ENCODE data around the gene EPHA10. TPM values are rescaled to one million over a fixed set of nuclear protein-coding genes. Genes with fewer than 3 reads are reported as not detected.

The EPHA10 gene
- total RNA-seq, 1 experiment from 2014 or later = 1.3 TPM

DNA sequence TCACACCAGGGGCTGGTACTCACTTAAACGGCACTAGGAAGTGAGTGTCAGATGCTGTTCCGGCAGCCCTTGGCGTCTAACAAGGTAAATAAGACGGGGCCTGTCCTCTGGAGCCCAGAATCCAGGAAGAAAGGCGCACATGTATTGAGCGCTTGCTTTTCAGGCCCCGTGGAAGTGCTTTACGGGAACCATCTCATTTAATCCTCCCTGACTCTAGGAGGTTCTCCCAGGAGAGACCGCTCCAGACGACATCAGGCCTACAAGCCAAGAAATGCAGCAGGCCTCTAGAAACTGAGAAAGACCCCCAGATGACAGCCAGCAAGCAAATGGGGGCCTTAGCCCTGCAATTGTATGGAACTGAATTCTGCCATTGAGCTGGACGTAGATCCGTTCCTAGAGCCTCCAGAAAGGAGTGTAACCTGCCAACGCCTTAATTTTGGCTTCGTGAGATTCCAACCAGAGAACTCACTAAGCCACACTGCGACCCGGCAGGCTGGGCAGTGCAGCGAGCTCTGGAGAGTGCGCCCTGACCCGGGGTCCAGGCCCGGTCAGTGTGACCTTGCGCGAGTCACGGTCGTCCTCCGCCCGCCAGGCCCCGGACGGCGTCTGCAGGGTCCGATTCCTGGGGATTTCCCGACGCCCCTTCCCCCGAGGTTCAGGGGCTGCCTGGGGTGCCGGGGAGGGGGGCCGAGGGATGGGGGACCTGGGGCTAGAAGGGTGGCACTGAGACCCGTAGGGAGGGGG, 28.2 kb upstream of the EPHA10 start:
- ATAC-seq (no peak), DNase-seq (ENCODE audit: low spot score) (peak; percentile 21)
- Mint-ChIP-seq H3K4me1 (peaks cover 12% of the 10 kb centered on the region), H3K27ac (no peak overlapping the region), H3K27me3 (ENCODE audit: low read depth) (peaks cover 63% of the 10 kb centered on the region), H3K36me3 (peaks cover 1% of the 10 kb centered on the region; the same call in 1 of the 2 replicates), H3K9me3 (no peaks in the 10 kb centered on the region), H3K4me3 (peak overlapping the region; percentile 61)
- CTCF ChIA-PET = interaction anchor here (0.5 to 1.4 kb wide), 3 partner anchors 27 to 190 kb away, joined by 3 to 4 read pairs (median 3); partner anchors contain the start of gene MTF1
- POLR2A ChIA-PET = no interaction called here
- TF ChIP-seq, protein P1, sequence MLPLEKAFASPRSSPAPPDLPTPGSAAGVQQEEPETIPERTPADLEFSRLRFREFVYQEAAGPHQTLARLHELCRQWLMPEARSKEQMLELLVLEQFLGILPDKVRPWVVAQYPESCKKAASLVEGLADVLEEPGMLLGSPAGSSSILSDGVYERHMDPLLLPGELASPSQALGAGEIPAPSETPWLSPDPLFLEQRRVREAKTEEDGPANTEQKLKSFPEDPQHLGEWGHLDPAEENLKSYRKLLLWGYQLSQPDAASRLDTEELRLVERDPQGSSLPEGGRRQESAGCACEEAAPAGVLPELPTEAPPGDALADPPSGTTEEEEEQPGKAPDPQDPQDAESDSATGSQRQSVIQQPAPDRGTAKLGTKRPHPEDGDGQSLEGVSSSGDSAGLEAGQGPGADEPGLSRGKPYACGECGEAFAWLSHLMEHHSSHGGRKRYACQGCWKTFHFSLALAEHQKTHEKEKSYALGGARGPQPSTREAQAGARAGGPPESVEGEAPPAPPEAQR (CRISPR knock-in tag; IDR thresholded peaks at IDR 0.05) = no peak
- 0 out of 2 replicates have a peak, but pooled peaks have one; percentile 37 for TF ChIP-seq ZNF121 (CRISPR knock-in tag; IDR thresholded peaks at IDR 0.05)

DNA sequence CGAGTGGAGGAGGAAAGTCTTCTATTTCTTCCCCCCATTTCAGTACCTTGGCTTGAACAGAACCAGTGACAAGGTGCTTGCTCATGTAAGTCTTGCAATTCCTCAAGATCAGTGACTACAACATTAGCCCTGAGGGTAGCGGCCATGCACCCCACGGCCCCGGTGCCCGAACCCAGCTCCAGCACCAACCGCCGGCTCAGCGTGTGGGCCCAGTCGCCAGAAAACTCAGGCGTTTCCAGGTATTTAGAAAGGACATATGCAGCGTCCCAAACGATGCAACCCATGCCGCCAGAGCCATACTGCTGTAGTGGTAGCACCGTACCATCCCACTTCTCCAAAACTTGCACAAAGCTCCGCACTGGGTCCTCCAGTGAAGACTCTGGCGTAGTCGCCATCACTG, 17.6 kb upstream of the EPHA10 start:
- Mint-ChIP-seq H3K27me3 (ENCODE audit: low read depth) (peaks cover 32% of the 10 kb centered on the region), H3K27ac (no peak overlapping the region), H3K36me3 (no peaks in the 10 kb centered on the region), H3K9me3 (0 out of 2 replicates have a peak, but pooled peaks cover 3% of the 10 kb centered on the region), H3K4me3 (no peak overlapping the region), H3K4me1 (no peaks in the 10 kb centered on the region)
- DNase-seq (ENCODE audit: low spot score) = no peak
- ATAC-seq = no peak
- CTCF ChIA-PET = interaction anchor here (0.6 kb wide), 1 partner anchor 775 kb away, joined by 3 read pairs; no protein-coding TSS in a partner anchor
- TF ChIP-seq GTF2I (CRISPR knock-in tag; conservative IDR thresholded peaks at IDR 0.05) (no peak), EMX1 (CRISPR knock-in tag; IDR thresholded peaks at IDR 0.05) (no peak), FOXP1 (CRISPR knock-in tag; IDR thresholded peaks at IDR 0.05; ENCODE audit: borderline replicate concordance) (no peak), CBFB (CRISPR knock-in tag; IDR thresholded peaks at IDR 0.05; ENCODE audit: low read depth) (no peak), ZNF671 (CRISPR knock-in tag; IDR thresholded peaks at IDR 0.05) (no peak), TEAD1 (CRISPR knock-in tag; IDR thresholded peaks at IDR 0.05) (no peak), TP53 (CRISPR knock-in tag; IDR thresholded peaks at IDR 0.05) (no peak)
- TF ChIP-seq, protein P2, sequence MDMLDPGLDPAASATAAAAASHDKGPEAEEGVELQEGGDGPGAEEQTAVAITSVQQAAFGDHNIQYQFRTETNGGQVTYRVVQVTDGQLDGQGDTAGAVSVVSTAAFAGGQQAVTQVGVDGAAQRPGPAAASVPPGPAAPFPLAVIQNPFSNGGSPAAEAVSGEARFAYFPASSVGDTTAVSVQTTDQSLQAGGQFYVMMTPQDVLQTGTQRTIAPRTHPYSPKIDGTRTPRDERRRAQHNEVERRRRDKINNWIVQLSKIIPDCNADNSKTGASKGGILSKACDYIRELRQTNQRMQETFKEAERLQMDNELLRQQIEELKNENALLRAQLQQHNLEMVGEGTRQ (CRISPR knock-in tag; IDR thresholded peaks at IDR 0.05) = no peak
- TF ChIP-seq, protein P3, sequence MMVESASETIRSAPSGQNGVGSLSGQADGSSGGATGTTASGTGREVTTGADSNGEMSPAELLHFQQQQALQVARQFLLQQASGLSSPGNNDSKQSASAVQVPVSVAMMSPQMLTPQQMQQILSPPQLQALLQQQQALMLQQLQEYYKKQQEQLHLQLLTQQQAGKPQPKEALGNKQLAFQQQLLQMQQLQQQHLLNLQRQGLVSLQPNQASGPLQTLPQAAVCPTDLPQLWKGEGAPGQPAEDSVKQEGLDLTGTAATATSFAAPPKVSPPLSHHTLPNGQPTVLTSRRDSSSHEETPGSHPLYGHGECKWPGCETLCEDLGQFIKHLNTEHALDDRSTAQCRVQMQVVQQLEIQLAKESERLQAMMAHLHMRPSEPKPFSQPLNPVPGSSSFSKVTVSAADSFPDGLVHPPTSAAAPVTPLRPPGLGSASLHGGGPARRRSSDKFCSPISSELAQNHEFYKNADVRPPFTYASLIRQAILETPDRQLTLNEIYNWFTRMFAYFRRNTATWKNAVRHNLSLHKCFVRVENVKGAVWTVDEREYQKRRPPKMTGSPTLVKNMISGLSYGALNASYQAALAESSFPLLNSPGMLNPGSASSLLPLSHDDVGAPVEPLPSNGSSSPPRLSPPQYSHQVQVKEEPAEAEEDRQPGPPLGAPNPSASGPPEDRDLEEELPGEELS (CRISPR knock-in tag; IDR thresholded peaks at IDR 0.05) = no peak
- TF ChIP-seq, protein P4, sequence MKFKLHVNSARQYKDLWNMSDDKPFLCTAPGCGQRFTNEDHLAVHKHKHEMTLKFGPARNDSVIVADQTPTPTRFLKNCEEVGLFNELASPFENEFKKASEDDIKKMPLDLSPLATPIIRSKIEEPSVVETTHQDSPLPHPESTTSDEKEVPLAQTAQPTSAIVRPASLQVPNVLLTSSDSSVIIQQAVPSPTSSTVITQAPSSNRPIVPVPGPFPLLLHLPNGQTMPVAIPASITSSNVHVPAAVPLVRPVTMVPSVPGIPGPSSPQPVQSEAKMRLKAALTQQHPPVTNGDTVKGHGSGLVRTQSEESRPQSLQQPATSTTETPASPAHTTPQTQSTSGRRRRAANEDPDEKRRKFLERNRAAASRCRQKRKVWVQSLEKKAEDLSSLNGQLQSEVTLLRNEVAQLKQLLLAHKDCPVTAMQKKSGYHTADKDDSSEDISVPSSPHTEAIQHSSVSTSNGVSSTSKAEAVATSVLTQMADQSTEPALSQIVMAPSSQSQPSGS (CRISPR knock-in tag; IDR thresholded peaks at IDR 0.05; ENCODE audit: borderline replicate concordance, low read depth) = no peak
- TF ChIP-seq, protein P5, sequence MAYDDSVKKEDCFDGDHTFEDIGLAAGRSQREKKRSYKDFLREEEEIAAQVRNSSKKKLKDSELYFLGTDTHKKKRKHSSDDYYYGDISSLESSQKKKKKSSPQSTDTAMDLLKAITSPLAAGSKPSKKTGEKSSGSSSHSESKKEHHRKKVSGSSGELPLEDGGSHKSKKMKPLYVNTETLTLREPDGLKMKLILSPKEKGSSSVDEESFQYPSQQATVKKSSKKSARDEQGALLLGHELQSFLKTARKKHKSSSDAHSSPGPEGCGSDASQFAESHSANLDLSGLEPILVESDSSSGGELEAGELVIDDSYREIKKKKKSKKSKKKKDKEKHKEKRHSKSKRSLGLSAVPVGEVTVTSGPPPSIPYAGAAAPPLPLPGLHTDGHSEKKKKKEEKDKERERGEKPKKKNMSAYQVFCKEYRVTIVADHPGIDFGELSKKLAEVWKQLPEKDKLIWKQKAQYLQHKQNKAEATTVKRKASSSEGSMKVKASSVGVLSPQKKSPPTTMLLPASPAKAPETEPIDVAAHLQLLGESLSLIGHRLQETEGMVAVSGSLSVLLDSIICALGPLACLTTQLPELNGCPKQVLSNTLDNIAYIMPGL (CRISPR knock-in tag; IDR thresholded peaks at IDR 0.05) = no peak
- TF ChIP-seq, protein P6, sequence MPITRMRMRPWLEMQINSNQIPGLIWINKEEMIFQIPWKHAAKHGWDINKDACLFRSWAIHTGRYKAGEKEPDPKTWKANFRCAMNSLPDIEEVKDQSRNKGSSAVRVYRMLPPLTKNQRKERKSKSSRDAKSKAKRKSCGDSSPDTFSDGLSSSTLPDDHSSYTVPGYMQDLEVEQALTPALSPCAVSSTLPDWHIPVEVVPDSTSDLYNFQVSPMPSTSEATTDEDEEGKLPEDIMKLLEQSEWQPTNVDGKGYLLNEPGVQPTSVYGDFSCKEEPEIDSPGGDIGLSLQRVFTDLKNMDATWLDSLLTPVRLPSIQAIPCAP (CRISPR knock-in tag; IDR thresholded peaks at IDR 0.05) = no peak
- POLR2A ChIA-PET = no interaction called here

Data from WTC11 (cell line).